HG02973 (cell line): ENCODE results near the gene CTDSPL.
"Not testable (repeated sequence)": the region's sequence is repeated elsewhere in the genome, so short reads cannot be mapped to it uniquely, and the experiment has no call there.

Experiments used
- ATAC-seq: cut with Tn5 transposase; IDR thresholded peaks from one replicate; pipeline ENCODE4 v1.9.1; 2021; ENCODE audit warnings: moderate library complexity; ENCODE audit not compliant: unreplicated experiment

Gene CTDSPL, protein sequence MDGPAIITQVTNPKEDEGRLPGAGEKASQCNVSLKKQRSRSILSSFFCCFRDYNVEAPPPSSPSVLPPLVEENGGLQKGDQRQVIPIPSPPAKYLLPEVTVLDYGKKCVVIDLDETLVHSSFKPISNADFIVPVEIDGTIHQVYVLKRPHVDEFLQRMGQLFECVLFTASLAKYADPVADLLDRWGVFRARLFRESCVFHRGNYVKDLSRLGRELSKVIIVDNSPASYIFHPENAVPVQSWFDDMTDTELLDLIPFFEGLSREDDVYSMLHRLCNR

DNA sequence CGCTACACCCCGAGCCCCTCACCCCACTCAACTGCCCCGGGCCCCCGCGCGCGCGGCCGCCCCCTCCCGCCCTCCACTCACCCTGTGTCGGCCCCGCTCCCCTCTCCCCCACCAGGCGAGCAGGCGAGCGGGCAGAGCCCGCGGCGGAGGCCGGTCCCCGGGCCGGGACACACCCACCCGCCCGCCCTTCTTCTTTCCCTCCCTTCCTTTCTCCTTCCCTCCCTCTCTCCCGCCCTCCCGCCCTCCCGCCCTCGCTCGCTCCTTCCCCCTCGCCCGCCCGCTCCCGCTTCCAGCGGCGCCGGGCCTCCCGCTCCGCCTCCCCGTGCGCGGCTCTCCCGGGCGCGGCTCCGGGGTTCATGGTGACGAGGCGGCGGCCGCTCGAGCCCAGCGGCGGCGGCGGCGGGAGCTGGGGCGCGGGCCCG, at the start of gene CTDSPL:
Gene CTDSPL (plus strand): TSS at position 261 of the 422 bp plus-strand sequence. CDS start 320 bp downstream, outside the sequence.
- ATAC-seq = no peak

GRCh38 chr3:37812499-37812896, 49.2 kb upstream of the CTDSPL start:
- no peak for ATAC-seq

DNA sequence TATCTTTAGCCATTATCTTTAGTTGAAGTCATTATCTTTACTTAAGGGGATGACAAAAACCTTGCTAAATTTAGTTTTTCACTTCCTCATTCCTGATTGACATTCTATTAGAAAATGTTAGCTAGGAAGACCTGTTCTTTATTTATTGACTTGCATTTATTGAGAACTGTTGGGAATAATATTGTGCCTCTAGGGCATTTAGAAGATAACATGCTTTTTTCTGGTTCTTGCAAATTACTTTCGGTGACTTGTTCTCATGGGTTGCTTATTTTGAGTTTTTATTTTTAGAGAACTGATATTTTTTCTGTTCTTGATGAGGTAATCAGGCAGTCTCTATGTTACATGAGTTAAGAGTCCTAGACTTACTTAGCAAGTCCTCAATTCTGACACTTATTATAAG, 48.3 kb upstream of the CTDSPL start:
- ATAC-seq = no peak

- no peak for ATAC-seq
Measured at GRCh38 chr3:37814547-37814946, 47.1 kb upstream of the CTDSPL start.

DNA sequence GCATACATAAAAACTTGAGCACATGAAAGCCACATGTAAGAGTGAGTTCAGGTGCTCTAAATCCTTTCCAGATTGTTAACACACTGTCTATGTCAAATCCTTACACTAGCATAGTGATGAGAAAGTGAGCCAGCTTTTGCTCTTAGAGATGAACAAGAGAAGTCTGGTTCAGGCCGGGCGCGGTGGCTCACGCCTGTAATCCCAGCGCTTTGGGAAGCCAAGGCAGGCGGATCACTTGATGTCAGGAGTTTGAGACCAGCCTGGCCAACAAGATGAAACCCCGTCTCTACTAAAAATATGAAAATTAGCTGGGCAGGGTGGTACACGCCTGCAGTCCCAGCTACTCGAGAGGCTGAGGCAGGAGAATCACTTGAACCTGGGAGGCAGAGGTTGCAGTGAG, 46.5 kb upstream of the CTDSPL start:
- not testable (repeated sequence) for ATAC-seq

DNA sequence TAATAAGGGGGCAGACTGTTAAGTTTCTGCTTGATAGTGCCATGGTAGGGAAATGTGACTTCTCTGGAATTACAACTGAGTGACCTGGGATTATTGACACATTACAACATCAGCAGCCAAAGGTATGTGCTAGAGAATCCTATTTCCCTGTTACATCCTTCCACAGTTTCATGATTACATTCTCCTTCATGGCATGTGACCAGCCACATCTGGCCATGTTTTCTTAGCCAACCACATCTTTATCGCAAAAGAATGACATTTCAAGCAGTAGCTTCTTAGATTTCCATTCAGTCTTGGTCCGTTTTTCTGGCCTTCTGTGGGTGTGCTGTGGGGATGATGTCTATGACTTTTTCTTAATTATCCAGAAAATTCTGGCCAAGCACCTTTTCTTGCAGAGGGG, 45.4 kb upstream of the CTDSPL start:
- ATAC-seq = no peak

GRCh38 chr3:37819591-37819990, 42.1 kb upstream of the CTDSPL start:
- ATAC-seq = no peak

DNA sequence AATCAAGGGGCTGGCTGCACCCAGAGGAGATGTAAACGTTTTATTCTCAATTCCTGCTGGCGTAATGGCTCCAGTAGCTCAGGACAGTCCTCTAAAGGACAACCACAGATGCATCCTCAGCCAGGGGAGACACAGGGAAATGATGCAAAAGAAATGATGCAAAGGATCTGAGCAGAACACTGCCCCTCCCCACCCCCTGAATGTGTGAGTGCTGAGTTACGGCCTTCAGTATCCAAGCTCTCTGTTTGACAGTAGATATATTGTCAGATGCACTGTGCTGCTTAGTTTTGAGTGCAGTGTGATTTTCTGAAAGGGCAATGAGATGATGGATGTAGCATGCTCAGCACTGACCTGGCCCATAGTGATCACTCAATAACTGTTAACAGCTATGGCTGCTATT, 41.4 kb upstream of the CTDSPL start:
- ATAC-seq = no peak

GRCh38 chr3:37823189-37823588, 38.5 kb upstream of the CTDSPL start:
- no peak for ATAC-seq

- no peak for ATAC-seq
Measured at GRCh38 chr3:37824090-37824953, 37.4 kb upstream of the CTDSPL start.

- ATAC-seq = no peak
Measured at GRCh38 chr3:37824954-37825328, 36.7 kb upstream of the CTDSPL start.

DNA sequence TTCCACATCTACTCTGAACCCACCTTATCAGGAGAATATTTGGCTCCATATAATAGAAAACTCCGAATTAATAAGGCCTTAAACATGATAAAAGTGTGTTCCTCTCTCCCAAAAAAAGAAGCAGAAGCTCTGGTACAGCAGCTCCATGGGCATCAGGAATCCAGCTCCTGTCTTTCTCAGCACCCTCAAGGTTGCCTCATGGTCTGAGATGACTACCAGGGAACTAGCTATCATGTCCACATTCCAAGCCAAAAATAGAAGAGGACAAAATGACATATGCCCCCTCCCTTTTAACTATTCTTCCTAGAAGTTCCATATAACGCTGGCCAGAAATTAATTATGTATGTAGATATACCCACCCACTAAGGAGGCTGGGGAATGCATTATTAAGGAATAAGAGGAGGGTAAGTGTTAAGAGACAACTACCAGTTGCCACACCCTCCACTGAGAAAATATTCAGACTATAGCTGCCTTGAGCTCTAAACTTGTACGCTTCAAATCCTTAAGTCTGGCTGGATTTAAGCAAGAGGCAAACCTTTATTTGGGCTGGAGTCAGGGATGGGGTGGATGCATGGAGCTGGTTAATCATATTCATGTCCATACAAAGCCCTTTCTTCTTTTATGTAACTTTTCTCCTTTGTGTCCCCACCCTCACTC, 35.8 kb upstream of the CTDSPL start:
- no peak for ATAC-seq

DNA sequence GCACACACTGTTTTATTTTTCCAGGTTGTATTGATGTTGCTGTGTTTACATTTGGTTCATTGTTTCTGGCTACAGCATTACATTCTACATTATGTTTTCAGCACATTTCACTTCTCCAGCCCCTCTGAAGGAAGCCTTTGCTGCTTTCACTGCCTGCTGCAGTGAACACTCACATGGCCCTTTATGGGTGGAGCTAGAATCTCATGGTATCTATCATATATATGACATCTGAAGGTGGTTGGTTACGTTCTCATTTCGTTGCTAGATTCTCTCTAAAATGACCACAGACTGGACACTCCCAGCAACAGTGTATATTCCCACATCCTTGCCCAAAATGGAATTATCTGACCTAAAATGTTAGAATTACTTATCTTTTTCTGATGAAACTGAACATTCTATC, 35.2 kb upstream of the CTDSPL start:
- no peak for ATAC-seq

GRCh38 chr3:37826933-37827332, 34.7 kb upstream of the CTDSPL start:
- ATAC-seq = no peak

DNA sequence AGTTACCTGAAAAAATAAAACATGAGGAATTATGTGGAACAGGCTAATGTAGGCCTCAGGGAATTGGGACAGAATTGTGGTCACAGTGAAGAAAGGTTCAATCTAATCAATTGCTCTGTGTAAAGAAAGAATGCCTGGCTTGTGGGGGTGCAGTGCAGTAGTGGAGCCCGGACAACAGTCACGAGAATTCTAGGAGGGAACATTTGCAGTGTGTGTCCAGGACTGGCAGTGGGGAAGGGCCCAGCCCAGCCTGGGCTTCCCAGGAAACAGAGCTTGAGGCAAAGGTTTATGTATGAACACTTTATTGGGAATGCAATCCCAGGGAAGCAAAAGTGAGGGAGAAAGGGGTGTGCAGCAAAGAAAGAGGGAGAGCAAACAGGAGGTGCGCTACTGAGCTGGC, 29.2 kb upstream of the CTDSPL start:
- ATAC-seq = no peak

DNA sequence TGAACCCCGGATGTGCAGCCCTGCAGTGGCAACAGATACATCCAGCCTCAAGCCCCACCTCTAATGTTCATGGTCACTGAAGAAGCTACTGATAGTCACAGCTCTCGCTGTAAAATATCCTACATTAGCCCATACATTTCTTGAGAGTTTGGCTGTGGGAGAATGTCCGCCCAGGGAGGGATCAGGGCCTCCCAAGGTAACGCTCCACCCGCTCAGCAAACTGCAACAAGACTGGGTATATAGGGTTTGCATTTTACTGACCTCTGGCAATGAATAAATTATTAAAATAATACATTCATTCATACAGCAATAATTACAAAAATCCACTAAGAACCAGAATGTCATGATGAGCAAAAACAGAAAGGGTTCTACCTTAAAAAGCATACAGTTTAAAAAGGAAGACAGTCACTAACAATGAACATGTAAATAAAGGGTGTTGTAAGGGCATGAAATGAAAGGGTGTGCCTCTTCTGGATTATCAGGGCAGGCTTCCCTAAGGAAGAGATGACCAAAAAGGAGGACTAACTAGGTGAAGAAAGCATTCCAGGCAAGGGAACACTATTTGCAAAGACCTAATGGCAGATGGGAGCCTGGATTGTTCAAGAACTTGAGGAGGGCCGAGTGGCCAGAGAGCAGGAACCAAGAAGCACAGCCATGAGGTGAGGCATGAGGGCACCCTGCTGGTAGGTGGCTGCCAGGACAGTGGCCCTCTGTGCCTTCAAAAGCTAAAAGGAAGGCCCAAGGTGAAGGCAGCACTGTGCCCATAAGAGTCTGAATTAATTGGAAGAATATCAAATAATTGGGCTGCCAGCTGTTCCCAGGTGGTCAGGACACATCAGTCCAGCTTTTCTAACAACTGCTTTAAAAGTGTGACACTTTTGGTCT, 28.1 kb upstream of the CTDSPL start:
- ATAC-seq = no peak

DNA sequence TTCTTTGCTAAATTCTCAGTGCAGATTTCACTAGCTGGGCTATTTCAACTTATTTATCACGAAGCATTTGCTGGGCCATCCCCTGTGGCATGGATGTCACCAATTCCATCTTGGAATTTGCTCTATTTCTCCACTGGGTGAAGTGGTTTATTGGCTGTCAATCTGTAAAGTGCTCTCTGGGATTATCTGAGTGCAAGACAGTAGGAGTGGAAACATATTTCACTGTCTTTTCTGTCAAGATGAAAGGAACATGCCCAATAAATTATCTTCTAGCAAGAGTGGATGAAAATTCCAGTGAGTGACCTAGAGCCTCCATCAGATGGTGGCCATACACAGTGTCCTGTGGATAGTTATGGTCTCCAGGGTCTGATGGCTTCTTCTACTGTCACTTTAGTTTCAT, 25.1 kb upstream of the CTDSPL start:
- ATAC-seq = no peak

- no peak for ATAC-seq
Measured at GRCh38 chr3:37847689-37848088, 14.0 kb upstream of the CTDSPL start.

DNA sequence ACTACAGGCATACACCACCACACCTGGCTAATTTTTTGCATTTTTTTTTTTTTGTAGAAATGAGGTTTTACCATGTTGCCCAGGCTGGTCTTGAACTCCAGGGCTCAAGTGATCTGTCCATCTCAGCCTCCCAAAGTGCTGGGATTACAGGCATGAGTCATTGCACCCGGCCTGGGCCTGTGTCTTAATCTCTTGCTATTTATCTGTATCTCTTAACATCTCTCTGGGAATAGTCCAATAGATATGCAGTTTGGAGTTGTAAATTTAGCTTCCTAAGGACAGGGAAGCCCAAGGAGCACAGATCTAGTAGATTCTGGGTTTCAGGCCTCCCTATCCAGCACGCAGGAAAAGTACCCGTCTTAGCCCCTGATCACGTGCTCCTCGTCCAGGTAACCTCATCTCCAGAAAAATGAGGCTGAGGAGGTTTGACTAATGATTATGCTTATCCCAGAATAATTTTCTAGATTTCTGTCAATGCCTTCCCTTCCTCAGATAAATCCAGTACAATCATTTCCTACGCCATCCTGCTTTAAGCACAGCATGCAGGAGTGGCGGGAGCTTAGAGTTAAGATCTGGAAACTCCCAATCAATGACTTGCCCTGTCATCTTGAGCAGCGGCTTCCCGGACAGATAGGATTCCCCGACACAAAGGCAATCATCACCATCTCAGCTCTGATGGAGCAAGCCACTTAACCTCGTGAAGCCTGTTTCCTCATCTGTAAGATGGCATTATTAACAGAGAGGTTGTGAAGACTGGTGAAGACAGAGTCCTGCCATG, 12.3 kb upstream of the CTDSPL start:
- no peak for ATAC-seq

DNA sequence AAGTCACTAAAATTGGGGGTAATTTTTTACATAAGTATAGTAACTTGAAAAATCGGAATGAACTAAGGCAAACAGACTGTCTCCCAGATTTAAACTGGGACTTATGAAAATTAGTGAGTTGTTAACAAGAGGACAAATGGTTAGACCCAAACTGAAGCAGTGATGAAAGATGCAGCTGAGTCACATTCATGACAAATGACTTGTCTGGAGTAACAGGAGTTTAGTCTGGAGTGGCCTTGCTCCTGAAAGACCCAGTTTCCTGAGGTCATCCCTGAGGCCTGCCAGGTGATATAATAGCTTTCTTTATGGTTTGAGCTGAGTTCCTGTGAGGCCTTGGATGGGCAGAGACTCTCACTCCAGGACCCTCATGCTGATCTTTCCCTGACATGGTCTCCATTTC, 9.6 kb upstream of the CTDSPL start:
- no peak for ATAC-seq
